GM19240 (cell line): ENCODE results near the gene CDKN2AIP.
"Not testable (repeated sequence)": the region's sequence is repeated elsewhere in the genome, so short reads cannot be mapped to it uniquely, and the experiment has no call there.

ENCODE experiments used
- DNase-seq: peaks from one replicate; pipeline ENCODE4 v3.0.0; 2011; ENCODE audit warnings: low spot score; ENCODE audit not compliant: insufficient read length

CDKN2AIP gene

DNA sequence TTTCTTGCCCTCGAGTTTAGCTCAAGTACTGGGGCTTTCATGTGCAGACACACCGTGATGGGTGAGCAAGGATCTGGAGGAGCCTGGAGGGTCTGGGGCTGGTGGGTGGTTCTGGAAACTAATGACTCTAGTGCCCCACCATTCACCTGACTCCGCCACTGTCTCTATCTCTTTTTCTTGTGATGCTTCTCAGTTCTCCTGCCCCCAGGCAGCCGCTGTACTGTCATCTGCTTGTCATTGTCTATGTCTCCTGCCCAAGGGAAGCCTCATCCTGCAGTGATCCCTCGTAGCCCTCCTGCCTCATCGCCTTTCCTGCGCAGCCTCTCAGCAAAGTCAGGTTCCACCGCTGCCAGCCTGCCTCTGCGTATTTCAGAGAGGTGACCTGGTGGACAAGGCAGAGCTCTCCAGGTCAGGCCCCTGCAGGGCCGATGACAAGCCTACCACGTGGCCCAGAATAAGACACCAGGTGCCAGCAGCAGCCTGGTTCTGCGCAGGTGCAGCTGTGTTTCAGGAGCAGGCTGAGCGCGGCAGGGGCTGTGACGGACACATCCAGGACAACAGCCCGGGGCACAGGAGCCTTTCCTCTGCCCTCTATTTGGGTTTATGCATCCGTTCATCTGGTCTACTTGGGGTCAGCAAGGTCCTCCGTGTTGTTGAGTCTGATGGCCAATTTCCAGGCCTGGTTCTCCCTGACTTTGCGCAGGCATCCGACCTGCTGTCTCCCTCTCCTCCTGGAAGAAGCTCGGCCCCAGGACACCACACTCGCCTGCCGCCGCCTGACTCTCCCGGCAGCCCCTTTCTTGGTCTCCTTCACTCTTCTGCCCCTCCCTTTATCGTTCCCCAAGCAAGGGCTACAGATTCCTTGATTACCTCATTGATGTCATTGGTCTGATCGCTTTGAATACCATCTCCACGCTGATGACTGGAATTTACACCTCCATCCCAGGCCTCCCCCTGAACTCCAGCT is 30.9 kb upstream of the CDKN2AIP start:
- DNase-seq, result no peak

DNA sequence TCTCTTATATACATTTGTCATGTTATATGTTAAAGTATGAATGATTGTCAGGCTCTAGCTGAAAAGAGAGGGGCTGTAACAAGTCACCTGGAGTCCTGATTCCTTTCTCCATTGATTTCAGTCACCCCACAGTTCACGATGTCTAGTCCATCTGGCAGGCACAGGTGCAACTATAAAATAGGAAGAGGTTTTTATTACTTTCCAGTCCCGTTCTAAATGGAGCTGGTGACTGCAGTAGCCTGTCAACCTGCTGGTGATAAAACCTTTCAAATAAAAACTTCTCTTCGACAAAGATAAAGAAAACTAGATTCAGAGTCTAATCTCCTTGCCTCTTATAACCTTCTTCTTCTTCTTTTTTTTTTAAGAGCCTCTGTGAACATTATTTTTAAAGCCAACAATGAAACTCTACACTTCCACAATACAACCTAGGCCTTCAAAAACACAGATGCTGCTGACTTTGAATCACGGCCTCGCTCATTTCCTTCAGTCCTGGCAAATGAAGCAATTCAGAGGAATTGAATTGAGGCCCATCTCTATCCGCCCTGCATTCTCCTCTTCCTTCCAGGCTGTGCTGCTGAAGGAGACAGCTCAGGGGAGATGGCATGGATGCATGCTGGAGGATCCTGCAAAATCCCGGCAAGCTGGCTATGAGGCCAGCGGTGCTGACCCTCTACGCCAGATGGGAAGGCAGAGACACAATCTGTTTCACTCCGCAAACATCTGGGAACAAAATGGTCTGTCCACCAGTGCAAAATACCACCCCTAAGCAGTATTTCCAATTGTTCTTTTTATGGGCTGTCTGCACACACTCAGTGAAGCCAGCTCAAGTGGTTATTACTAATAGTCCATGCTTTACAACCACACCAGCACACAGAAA is 27.3 kb upstream of the CDKN2AIP start:
- DNase-seq, result no peak

DNA sequence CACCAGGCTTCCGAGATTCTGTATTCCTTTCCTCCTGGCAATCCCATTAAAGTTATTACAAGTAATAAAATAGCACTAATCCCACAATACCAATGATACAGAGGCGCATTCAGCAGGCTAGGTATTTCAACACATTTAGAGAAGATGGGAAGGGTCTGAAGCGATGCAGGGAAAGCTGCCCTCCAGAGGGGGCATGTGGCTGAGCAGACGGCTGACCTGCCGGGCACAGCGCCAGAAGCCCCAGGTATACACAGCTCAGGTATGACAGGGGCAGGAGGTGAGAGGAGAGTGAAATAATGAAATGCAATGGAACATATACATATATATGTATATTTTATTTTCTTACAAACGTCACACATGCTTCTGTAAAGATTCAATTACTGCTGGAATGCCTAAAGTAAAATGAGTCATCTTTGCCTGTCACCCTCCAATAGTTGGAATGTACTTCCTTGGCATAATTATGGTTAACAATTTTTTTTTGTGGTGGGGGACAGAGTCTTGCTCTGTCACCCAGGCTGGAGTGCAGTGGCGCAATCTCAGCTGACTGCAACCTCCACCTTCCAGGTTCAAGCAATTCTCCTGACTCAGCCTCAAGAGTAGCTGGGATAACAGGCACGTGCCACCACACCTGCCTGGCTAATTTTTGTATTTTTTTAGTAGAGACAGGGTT is 21.3 kb upstream of the CDKN2AIP start:
- no peak for DNase-seq

DNA sequence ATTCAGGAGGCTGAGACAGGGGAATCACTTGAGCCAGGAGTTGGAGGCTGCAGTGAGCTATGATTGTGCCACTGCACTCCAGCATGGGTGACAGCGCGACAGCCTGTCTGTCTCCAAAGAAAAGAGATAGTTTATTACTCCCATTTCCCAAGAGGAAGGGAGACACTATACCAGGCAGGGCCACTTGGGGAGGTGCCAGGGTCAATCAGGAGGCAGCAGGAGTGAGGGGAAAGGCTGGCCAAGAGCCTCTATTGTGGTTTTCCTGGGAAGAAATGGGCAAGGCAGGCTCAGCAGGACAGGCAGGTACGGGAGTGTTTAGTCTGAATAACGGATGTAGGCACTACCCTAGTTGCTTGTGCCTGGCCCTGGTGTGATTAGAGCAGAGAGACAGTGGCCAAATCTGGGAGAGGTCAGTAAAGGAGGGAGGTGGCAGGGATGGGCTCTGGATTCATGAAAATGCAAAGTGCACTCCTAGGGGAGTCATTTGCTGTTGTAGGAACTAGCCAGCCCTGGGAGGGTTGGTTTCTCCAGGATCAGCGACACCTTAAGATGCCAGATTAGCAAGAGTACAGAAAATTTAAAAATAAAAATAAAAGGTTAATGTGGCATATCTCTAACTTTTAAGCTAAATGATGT is 20.2 kb upstream of the CDKN2AIP start:
- DNase-seq, result no peak

DNA sequence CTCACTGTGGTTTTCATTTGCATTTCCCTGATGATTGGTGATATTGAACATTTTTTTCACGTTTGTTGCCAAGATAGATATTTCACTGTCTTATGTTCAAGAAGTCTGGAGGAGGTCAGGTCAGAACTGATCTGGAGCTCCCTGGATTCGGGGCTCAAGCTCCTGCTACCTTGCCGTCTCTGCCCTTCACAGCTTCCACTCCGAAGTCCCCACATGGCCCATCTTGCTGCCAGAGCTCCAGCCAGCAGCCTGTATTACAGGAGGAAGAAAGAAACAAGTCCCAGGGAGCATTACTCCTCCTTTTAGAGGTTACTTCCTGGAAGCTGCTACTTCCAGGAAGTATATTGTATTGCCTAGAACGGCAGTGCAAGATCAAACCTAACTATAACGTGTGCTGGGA is 17.9 kb upstream of the CDKN2AIP start:
- no peak for DNase-seq

DNA sequence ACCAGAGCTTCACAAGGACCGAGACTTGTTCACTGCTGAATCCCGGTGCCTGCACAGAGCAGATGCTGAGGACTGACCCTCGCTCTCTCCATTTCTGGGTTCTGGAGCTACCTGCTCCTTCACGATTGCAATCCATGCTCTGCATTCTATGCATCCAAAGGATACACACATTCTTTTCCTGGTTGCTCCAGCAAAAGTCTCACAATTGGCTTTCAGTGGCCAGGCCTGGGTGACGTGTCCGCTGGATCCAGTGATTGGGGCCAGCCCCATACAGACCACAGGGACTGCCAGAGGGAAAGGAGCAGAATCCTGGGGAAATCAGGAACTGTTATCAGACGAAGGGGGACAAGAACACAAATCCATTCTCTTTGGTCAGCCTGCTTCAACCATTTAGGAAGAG is 14.9 kb upstream of the CDKN2AIP start:
- DNase-seq, result no peak

DNA sequence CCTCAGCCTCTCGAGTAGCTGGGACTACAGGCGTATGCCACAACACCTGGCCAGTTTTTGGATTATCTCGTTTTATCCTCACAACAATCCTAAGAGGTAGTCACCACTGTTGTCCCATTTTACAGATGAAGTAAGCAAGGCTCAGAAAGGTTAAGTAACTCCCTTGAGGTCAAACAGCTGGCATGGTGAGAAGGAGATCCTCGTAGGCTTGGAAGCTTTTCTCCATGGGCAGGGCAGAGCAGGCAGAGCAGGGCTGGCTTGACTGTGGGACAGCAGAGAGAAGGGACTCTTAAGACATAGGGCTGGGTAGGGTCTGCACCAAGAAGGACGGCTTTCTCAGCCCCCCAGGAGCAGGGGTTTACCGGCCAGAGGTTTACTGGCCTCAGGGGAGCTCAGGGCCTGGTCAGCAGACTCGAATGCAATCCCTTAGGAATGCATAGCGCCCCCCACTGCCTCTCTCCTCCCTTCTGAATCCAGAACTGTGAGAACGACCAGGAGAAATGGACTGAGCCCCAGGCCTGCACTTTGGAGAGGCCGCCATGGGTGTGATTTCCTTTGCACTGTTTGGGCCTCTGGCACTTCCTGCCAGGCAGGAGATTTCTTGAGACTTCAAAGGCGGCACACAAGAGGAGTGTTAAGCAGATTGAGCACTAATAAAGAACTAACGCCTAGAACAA is 14.0 kb upstream of the CDKN2AIP start:
- DNase-seq, result no peak

DNA sequence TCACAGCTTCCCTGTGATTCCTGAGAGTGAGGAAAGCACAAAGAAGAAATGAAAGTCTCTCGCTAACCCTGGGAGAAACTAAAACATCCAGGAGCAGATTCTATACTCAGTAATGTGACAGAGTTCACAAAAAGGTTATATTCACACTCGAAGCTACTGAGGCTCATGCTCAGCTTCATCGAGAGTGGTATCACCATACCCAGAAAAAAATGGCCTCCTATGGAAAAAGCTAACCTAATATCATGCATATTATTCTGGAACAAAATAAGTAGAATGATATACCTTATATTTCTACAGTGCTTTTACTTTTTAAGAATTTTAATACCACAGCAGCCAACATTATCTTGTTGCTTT is 13.5 kb upstream of the CDKN2AIP start:
- DNase-seq, result no peak

DNA sequence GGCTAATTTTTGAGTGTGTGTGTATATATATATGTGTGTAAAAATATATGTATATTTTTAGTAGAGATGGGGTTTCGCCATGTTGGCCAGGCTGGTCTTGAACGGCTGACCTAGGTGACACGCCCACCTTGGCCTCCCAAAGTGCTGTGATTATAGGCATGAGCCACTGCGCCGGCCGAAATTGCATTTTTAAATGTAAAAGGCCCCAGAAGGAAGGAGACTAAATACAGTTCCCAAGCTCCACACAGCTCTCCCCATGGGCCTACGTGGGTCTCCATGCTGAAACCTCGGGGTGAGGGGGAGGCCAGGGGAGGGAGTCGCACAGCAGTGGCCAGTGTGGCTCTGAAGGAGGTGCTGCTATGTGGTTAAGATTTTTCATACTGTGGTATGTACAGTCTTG is 12.8 kb upstream of the CDKN2AIP start:
- no peak for DNase-seq

DNA sequence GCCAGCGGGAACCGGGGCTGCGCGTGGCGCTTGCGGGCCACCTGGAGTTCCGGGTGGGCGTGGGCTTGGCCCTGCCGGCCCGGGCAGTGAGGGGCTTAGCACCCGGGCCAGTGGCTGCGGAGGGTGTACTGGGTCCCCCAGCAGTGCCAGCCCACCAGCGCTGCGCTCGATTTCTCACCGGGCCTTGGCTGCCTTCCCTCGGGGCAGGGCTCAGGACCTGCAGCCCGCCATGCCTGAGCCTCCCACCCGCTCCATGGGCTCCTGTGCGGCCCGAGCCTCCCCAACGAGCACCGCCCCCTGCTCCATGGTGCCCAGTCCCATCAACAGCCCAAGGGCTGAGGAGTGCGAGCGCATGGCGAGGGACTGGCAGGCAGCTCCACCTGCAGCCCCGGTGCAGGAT is 11.3 kb upstream of the CDKN2AIP start:
- DNase-seq, result not testable (repeated sequence)

DNA sequence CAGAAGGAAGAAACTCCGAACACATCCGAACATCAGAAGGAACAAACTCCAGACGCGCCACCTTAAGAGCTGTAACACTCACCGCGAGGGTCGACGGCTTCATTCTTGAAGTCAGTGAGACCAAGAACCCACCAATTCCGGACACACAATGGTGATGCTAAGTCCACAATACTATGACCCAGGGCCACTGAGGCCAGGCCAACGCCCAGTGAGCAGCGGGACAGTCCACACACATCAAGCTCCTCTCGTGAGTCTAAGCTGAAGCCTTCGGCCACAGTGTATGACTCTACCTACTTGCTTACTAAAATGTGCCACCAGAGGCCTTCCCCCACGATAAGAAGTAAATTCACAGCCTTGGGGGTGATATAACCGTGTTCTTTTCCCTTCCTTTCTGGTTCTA is 10.2 kb upstream of the CDKN2AIP start:
- DNase-seq, result no peak

DNA sequence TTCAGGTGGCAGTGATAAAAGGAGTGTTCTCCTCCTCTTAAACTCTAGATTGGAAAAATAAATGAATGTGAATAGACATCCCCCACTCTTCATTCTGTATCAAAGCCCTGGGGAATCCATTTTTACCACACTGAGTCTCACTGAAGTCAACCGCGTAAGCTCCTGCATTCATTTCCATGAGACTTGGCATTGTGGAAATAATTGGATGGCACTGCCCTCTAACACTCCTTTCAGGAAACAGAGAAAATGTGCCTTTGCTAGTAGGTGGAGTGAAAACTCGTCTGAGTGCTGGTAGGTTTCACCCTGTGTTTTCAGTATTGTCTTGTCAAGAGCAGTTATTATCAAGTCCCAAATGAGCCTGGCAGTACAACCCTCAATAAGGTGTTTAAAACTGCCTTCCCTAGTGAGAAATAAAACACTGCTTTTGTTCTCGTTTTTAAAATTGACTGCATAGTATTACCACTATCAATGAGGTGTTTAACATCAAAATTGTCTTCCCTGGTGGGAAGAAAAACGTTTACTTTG is 9.7 kb upstream of the CDKN2AIP start:
- no peak for DNase-seq

DNA sequence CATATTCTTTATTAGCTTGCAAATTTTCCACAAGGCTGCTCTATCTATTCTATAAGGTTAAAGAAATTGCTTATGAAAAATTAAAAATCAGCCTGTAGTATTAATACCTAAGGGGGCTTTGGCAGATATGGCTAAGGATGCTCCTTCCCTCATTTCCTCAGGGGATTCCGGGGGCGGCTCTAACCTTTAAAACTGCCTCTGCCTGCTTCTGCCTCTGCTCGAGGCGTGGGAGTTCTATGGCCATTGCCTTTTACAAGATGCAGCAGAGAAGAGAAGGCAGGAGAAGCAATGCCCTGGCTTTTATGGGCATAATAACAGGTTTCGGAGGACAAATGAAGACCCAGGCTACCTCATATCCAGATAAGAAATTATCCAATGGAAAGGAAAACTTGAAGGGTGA is 8.6 kb upstream of the CDKN2AIP start:
- DNase-seq, result no peak

DNA sequence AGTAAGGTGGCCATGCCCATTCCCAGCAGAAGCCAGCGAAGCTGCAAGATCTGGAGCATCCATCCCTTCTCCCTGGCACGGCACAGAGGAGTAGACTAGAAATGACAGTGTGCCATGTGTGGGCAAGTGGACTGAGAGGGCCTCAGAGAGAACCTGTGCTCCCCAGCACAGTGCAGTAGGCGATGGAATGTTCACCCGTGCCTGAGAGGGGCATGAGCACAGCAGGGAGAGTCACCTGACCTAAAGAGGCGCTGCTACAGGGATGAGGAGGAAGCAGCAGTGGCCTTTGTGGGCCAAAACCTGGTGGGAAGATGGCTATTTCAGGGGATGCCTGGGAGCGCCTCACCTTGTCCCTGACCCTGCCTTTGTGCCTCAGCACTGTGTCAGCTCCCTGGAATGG is 8.0 kb upstream of the CDKN2AIP start:
- DNase-seq, result no peak

DNA sequence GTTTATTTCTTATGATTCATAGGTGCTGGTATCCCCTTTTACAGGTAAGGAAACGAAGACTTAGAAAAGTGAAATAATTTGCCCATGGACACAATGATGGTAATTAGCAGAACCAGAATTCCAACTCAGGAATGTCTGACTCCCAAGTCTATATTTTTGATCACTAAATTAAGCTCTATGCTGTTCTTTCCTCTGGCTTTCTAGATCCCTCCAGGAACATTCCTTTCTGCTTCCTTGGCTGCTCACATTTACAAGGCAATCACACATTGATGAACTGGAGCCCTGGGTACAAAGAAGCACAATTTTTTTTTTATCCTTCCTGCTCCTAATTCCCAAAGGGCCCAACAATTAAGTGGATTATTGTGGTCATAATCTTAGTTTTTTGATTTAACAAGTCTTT is 7.0 kb upstream of the CDKN2AIP start:
- DNase-seq, result no peak

DNA sequence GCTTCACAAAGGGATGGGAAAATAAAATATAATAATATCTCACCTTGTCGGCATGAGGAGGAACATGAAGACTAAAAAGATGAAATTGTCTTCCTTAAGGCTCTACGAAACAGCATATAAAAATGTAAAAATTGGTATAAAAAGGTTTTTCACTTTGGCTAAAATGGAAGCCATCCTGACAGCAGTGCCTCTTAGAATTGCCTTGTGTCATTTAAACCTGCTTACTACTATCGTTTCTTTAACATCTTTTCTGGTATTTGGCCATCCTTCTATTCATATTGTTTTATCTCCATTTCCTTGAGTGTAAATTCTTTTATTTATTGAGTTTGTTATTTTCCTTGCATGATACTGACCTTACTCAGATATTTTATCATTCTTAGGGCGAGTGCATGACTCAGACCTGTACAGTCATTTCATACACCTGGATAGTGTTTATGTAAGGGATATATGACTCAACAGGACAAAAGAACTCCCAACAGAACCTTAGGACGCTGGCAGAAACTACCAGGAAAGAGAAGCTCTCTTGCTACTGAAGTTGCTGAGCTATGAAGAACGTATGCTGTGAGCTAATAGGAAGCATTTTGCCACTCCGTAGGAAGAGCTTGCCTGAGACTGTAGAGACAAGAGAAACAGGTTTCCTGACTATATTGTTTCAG is 5.8 kb upstream of the CDKN2AIP start:
- DNase-seq, result no peak

DNA sequence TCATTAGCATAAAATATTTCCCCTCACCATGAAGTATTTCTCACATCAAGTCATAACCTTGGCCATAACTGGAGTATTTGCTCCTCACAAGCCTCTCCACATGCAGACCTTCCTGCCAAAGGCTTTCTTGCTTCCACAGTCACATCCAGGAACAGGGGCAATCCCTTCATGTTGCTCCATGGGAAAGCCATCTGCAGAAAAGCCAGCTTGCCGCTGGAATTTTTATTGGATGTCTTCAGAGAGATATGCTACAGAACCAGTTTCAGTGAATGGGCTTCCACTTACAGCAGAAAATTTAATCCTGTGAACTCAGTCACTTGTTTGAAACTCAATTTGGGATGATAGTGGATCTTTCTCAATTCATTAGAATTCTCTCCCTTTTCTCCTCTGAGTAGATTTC is 3.2 kb upstream of the CDKN2AIP start:
- DNase-seq, result no peak

DNA sequence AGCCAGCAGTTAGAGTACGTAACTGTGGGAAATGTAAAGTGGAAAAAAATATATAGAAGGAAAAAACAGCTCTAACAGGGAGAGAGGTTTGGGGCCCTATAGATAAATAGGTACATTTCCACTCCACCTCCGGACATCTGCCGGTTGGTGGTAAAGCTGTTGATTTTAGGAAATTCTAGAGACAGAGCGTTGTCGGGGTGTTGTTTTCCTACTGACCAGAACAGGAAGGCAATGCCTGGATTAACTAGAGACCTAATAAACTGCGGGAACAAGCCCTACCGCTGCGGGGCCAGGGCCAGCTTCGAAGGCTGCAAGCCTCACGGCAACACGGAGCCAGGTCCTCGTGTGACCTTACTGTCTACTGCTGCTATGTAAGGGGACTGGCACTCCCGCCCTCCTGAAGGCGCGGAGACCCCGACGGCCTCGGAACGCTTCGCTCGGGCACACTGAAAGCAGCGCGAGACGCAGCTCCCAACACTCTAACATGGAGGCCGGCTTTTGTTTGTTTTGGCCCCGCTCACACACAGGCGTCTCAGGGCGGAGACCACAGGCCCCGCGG is 702 bp upstream of the CDKN2AIP start:
- DNase-seq, result peak; percentile 13

DNA sequence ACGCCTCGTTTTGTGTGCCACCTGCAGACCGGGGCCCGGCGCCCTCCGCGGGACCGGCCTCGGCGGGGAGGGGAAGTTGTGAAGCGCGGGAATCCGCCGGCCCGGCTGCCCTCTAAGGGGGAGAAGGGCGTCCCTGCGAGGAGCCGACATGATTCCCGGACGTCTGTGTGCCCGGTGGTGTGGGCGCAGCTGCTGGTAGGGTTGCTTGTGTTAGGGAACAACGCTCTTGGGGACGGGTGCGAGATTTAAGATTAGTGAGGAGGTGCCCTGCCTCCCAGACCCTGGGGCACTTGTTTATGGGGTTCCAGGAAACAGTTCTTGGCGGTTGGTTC is 627 bp downstream of the CDKN2AIP start:
- peak; percentile 35 for DNase-seq

DNA sequence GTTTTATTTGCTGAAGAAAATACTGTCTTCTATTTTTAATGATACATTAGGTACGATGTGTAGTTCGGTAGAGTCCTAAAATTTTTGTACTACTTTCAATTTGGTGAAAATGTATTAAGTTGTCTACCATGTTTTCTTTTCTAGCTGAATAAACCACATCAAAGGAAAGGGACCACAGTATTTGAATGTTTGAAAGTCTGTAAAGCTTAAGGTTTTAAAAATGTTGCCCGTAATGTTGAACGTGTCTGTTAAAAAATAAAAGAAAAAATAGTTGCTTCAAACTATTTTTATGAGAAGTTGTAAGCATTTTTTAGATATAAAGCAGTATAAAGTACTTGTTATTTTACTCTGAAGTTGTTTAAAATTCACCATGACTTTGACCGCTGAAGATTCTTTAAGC is 3.2 kb downstream of the CDKN2AIP start:
- DNase-seq, result no peak
